ENCODE results near the gene GNG12.

DNA sequence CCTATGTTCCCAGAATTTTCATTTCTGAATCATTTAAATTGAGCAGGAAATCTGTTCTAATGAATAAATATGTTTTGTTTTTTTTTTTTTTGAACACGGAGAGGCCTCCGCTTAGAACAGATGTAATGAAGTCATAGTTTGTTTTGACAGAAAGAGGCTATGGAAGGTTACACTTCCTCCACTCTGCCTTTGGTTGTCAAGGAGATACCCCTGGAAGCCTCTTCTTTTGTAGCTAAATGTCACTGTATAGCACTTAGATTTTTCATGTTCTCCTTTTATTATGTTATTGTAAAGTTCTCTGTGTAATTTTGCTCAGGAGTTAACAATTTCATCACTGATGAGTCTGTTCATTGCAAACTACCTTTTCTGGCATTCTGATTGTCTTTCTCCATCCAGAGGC lies 22.7 kb upstream of the GNG12 start:
- TF ChIP-seq POLR2A (IDR thresholded peaks at IDR 0.05; ENCODE audit: low read length) (no peak), GATA1 (IDR thresholded peaks at IDR 0.05; ENCODE audit: low read depth, low read length) (no peak)

Measured in erythroblast (primary cell).